ENCODE measurements around the gene UHRF2.
"Not testable (repeated sequence)": the region's sequence is repeated elsewhere in the genome, so short reads cannot be mapped to it uniquely, and the experiment has no call there.

Gene UHRF2

GRCh38 chr9:6450641-6451375 lies 37.8 kb downstream of the UHRF2 start:
- Histone ChIP-seq H3K27me3 (no peaks in the 10 kb centered on the region), H3K9me3 (no peaks in the 10 kb centered on the region), H3K4me1 (ENCODE audit: control insufficient read depth in 1 of 2, insufficient read depth in 1 of 2, low read depth in 1 of 2, low read length in 1 of 2) (peaks cover 5 to 12% of the 10 kb centered on the region in 2 experiments), H3K27ac (no peak overlapping the region), H3K36me3 (no peaks in the 10 kb centered on the region), H3K4me3 (ENCODE audit: low read depth in 1 of 2, low read length in 1 of 2) (no peak overlapping the region)
- TF ChIP-seq CTCF (IDR thresholded peaks at IDR 0.05), result no peak

GRCh38 chr9:6455292-6455691 lies 42.3 kb downstream of the UHRF2 start:
- H3K36me3 ChIP-seq; H3K4me3 ChIP-seq (ENCODE audit: low read depth in 1 of 2, low read length in 1 of 2); H3K27ac ChIP-seq; H3K9me3 ChIP-seq; H3K27me3 ChIP-seq; H3K4me1 ChIP-seq (ENCODE audit: control insufficient read depth in 1 of 2, insufficient read depth in 1 of 2, low read depth in 1 of 2, low read length in 1 of 2): not testable (repeated sequence)

- not testable (repeated sequence) for H3K4me1 ChIP-seq (ENCODE audit: control insufficient read depth in 1 of 2, insufficient read depth in 1 of 2, low read depth in 1 of 2, low read length in 1 of 2); H3K9me3 ChIP-seq; H3K27me3 ChIP-seq
Measured at GRCh38 chr9:6458704-6459103, 45.7 kb downstream of the UHRF2 start.

GRCh38 chr9:6459718-6460117 lies 46.7 kb downstream of the UHRF2 start:
- Histone ChIP-seq H3K36me3 (no peaks in the 10 kb centered on the region), H3K4me1 (ENCODE audit: control insufficient read depth in 1 of 2, insufficient read depth in 1 of 2, low read depth in 1 of 2, low read length in 1 of 2) (no peaks in the 10 kb centered on the region)

More at GRCh38 chr9:6458704-6459103, 45.7 kb downstream of the UHRF2 start:
- not testable (repeated sequence) for H3K27ac ChIP-seq; H3K4me3 ChIP-seq (ENCODE audit: low read depth in 1 of 2, low read length in 1 of 2); H3K36me3 ChIP-seq

GRCh38 chr9:6460189-6460768 lies 47.3 kb downstream of the UHRF2 start:
- no peaks in the 10 kb centered on the region for H3K9me3 ChIP-seq
- H3K27me3 ChIP-seq, result no peaks in the 10 kb centered on the region
- no peak overlapping the region for H3K4me3 ChIP-seq (ENCODE audit: low read depth in 1 of 2, low read length in 1 of 2)
- H3K36me3 ChIP-seq, result no peaks in the 10 kb centered on the region
- H3K27ac ChIP-seq, result no peak overlapping the region
- no peaks in the 10 kb centered on the region for H3K4me1 ChIP-seq (ENCODE audit: control insufficient read depth in 1 of 2, insufficient read depth in 1 of 2, low read depth in 1 of 2, low read length in 1 of 2)
- TF ChIP-seq CTCF (IDR thresholded peaks at IDR 0.05), result no peak

More at GRCh38 chr9:6459718-6460117, 46.7 kb downstream of the UHRF2 start:
- TF ChIP-seq CTCF (IDR thresholded peaks at IDR 0.05), result no peak
- Histone ChIP-seq H3K27ac (no peak overlapping the region), H3K4me3 (ENCODE audit: low read depth in 1 of 2, low read length in 1 of 2) (no peak overlapping the region), H3K9me3 (no peaks in the 10 kb centered on the region), H3K27me3 (no peaks in the 10 kb centered on the region)

- no peaks in the 10 kb centered on the region for H3K4me1 ChIP-seq (ENCODE audit: control insufficient read depth in 1 of 2, insufficient read depth in 1 of 2, low read depth in 1 of 2, low read length in 1 of 2)
- H3K4me3 ChIP-seq (ENCODE audit: low read depth in 1 of 2, low read length in 1 of 2), result no peak overlapping the region
- H3K36me3 ChIP-seq, result no peaks in the 10 kb centered on the region
- no peak overlapping the region for H3K27ac ChIP-seq
- H3K9me3 ChIP-seq, result no peaks in the 10 kb centered on the region
- H3K27me3 ChIP-seq, result no peaks in the 10 kb centered on the region
- no peak for TF ChIP-seq CTCF (IDR thresholded peaks at IDR 0.05)
Measured at GRCh38 chr9:6461619-6462018, 48.6 kb downstream of the UHRF2 start.
